GM12878 (cell line): ENCODE measurements around the gene GZMA.

ENCODE experiments used
- CTCF ChIP-seq, 3 experiments: IDR thresholded peaks in 2 of 3; conservative IDR thresholded peaks in 1 of 3; 2 replicates each; pipeline ENCODE4 v1.5.1; 2011; ENCODE audit warnings: low read depth in 3 of 3, low read length in 3 of 3, mild to moderate bottlenecking in 3 of 3, control low read depth in 2 of 3, moderate library complexity in 2 of 3, inconsistent platforms in 1 of 3, mixed read lengths in 1 of 3; ENCODE audit not compliant: control insufficient read depth in 2 of 3, insufficient read depth in 1 of 3; ENCODE audit errors: extremely low read depth in 1 of 3
- NFXL1 ChIP-seq: fragments of 450-650 bp; IDR thresholded peaks from 2 replicates; pipeline ENCODE4 v1.6.1; 2017; ENCODE audit warnings: antibody characterized with exemption, mild to moderate bottlenecking, borderline replicate concordance

- TF ChIP-seq CTCF (IDR thresholded peaks at IDR 0.05 in 2 of 3, conservative IDR thresholded peaks at IDR 0.05 in 1 of 3; ENCODE audit: control insufficient read depth in 2 of 3, extremely low read depth in 1 of 3, insufficient read depth in 1 of 3, low read depth in 3 of 3, low read length in 3 of 3) (no peak), NFXL1 (no peak)
Observed at GRCh38 chr5:55108661-55109060, 6.2 kb downstream of the GZMA start.
